K562 (cell line): ENCODE data around the gene SYNGR1. TPM values are rescaled to one million over a fixed set of nuclear protein-coding genes. Genes with fewer than 3 reads are reported as not detected.

Source experiments
- CCNT2 ChIP-seq: IDR thresholded peaks from 2 replicates; pipeline ENCODE4 v1.6.1; 2011; ENCODE audit warnings: borderline replicate concordance, low read depth, mild to moderate bottlenecking, moderate library complexity, mixed read lengths, low read length; ENCODE audit not compliant: insufficient read length; ENCODE audit errors: extremely low read depth
- GTF2A2 ChIP-seq: IDR thresholded peaks from 2 replicates; pipeline ENCODE4 v1.6.1; 2016; ENCODE audit warnings: mild to moderate bottlenecking, missing genetic modification characterization, missing compliant biosample characterization
- LEF1 ChIP-seq: fragments of 450-650 bp; IDR thresholded peaks from 2 replicates; pipeline ENCODE4 v1.6.1; 2016; ENCODE audit warnings: mild to moderate bottlenecking
- SMARCB1 ChIP-seq: IDR thresholded peaks from 2 replicates; pipeline ENCODE4 v1.6.1; 2011; ENCODE audit warnings: improper control_type of control experiment, low read depth; ENCODE audit not compliant: insufficient read length
- polyA plus RNA-seq, 8 experiments: library from polyadenylated mRNA; depleted of rRNA in 4 of 8; stranded (reverse) in 5 of 8; unstranded in 3 of 8; fragments of >200 nt; fragmentation: Nextera tagmentation in 2 of 8; fragmentation: Illumina TruSeq in 1 of 8; extraction: Ambion mirVana in 2 of 8; extraction: Trizol in 1 of 8; gene quantifications; 2 replicates each; pipeline versions ENCODE4 v1.2.1 to v1.2.3, GENCODE V29; 2011 to 2014; ENCODE audit warnings: inconsistent platforms in 1 of 8, missing spikeins in 1 of 8
- total RNA-seq, 7 experiments: library from RNA; depleted of rRNA in 6 of 7; stranded (reverse); fragments of >200 nt in 6 of 7; fragmentation: Illumina TruSeq in 2 of 7; extraction: Trizol in 2 of 7; gene quantifications; 2 replicates each; pipeline versions ENCODE4 v1.2.1 to v1.2.3, GENCODE V29; 2011 to 2021; ENCODE audit warnings: low replicate concordance in 1 of 7
- TF ChIP-seq, protein P1 (sequence below), 2 experiments: fragments of 450-650 bp in 1 of 2; IDR thresholded peaks; 2 replicates each; pipeline ENCODE4 v1.6.1; 2011 to 2017; ENCODE audit warnings: low read depth in 2 of 2, antibody characterized with exemption in 1 of 2, borderline replicate concordance in 1 of 2, low read length in 1 of 2, mild to moderate bottlenecking in 1 of 2, mixed read lengths in 1 of 2; ENCODE audit not compliant: control insufficient read depth in 1 of 2
- TF ChIP-seq, protein P2 (sequence below): fragments of 250-450 bp; sonication (Bioruptor Pico); IDR thresholded peaks from 2 replicates; pipeline ENCODE4 v1.8.0; 2022; ENCODE audit warnings: inconsistent platforms
- TF ChIP-seq, protein P3 (sequence below): fragments of 250-450 bp; sonication (Bioruptor Pico); IDR thresholded peaks from 2 replicates; pipeline ENCODE4 v1.4.0; 2020; ENCODE audit warnings: borderline replicate concordance
- TF ChIP-seq, protein P4 (sequence below): fragments of 250-450 bp; sonication (Bioruptor Pico); IDR thresholded peaks from 2 replicates; pipeline ENCODE4 v1.8.0; 2022; ENCODE audit warnings: moderate library complexity, mild to moderate bottlenecking, inconsistent platforms

Gene SYNGR1
- total and polyA plus RNA-seq, 9 of the 15 experiments (the other 6 are each of a cell fraction or from before 2014, with no cell fraction given) = 1.8 to 15.9 (median 5.5) TPM

DNA sequence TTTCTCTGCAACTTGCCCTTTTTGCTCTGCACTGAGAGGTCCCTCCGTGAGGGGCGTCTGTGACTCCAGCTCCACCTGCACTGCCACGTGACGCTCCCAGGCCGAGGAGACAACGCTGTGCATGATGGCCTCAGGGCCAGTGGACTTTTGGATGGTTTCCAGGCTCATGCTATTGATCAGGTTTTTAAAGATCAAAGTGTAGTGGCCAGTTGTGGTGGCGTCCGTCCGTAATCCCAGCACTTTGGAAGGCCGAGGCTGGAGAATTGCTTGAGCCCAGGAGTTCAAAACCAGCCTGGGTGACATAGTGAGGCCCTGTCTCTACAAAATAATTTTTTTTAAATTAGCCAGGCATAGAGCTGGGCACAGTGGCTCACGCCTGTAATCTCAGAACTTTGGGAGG is 46.4 kb upstream of the SYNGR1 start (continued):
- TF ChIP-seq, protein P1, sequence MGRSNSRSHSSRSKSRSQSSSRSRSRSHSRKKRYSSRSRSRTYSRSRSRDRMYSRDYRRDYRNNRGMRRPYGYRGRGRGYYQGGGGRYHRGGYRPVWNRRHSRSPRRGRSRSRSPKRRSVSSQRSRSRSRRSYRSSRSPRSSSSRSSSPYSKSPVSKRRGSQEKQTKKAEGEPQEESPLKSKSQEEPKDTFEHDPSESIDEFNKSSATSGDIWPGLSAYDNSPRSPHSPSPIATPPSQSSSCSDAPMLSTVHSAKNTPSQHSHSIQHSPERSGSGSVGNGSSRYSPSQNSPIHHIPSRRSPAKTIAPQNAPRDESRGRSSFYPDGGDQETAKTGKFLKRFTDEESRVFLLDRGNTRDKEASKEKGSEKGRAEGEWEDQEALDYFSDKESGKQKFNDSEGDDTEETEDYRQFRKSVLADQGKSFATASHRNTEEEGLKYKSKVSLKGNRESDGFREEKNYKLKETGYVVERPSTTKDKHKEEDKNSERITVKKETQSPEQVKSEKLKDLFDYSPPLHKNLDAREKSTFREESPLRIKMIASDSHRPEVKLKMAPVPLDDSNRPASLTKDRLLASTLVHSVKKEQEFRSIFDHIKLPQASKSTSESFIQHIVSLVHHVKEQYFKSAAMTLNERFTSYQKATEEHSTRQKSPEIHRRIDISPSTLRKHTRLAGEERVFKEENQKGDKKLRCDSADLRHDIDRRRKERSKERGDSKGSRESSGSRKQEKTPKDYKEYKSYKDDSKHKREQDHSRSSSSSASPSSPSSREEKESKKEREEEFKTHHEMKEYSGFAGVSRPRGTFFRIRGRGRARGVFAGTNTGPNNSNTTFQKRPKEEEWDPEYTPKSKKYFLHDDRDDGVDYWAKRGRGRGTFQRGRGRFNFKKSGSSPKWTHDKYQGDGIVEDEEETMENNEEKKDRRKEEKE (IDR thresholded peaks at IDR 0.05; ENCODE audit: borderline replicate concordance in 1 of 2, control insufficient read depth in 1 of 2, low read depth in 2 of 2, low read length in 1 of 2) = no peak
- TF ChIP-seq LEF1 = no peak
- TF ChIP-seq, protein P2, sequence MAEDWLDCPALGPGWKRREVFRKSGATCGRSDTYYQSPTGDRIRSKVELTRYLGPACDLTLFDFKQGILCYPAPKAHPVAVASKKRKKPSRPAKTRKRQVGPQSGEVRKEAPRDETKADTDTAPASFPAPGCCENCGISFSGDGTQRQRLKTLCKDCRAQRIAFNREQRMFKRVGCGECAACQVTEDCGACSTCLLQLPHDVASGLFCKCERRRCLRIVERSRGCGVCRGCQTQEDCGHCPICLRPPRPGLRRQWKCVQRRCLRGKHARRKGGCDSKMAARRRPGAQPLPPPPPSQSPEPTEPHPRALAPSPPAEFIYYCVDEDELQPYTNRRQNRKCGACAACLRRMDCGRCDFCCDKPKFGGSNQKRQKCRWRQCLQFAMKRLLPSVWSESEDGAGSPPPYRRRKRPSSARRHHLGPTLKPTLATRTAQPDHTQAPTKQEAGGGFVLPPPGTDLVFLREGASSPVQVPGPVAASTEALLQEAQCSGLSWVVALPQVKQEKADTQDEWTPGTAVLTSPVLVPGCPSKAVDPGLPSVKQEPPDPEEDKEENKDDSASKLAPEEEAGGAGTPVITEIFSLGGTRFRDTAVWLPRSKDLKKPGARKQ (CRISPR knock-in tag) = no peak
- no peak for TF ChIP-seq GTF2A2 (tag)
- TF ChIP-seq CCNT2 = no peak
- TF ChIP-seq, protein P3, sequence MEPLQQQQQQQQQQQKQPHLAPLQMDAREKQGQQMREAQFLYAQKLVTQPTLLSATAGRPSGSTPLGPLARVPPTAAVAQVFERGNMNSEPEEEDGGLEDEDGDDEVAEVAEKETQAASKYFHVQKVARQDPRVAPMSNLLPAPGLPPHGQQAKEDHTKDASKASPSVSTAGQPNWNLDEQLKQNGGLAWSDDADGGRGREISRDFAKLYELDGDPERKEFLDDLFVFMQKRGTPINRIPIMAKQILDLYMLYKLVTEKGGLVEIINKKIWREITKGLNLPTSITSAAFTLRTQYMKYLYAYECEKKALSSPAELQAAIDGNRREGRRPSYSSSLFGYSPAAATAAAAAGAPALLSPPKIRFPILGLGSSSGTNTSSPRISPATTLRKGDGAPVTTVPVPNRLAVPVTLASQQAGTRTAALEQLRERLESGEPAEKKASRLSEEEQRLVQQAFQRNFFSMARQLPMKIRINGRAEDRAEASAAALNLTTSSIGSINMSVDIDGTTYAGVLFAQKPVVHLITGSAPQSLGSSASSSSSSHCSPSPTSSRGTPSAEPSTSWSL (CRISPR knock-in tag) = no peak
- TF ChIP-seq SMARCB1 = no peak
- TF ChIP-seq, protein P4, sequence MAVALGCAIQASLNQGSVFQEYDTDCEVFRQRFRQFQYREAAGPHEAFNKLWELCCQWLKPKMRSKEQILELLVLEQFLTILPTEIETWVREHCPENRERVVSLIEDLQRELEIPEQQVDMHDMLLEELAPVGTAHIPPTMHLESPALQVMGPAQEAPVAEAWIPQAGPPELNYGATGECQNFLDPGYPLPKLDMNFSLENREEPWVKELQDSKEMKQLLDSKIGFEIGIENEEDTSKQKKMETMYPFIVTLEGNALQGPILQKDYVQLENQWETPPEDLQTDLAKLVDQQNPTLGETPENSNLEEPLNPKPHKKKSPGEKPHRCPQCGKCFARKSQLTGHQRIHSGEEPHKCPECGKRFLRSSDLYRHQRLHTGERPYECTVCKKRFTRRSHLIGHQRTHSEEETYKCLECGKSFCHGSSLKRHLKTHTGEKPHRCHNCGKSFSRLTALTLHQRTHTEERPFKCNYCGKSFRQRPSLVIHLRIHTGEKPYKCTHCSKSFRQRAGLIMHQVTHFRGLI (CRISPR knock-in tag) = no peak
